HG03280 (cell line): ENCODE results near the gene ZBTB47.

Experiments used
- ATAC-seq: cut with Tn5 transposase; IDR thresholded peaks from one replicate; pipeline ENCODE4 v1.9.1; 2021; ENCODE audit warnings: mild to moderate bottlenecking, moderate library complexity; ENCODE audit not compliant: unreplicated experiment

Gene ZBTB47

GRCh38 chr3:42698216-42698910, 44.9 kb downstream of the ZBTB47 start:
- ATAC-seq = no peak

DNA sequence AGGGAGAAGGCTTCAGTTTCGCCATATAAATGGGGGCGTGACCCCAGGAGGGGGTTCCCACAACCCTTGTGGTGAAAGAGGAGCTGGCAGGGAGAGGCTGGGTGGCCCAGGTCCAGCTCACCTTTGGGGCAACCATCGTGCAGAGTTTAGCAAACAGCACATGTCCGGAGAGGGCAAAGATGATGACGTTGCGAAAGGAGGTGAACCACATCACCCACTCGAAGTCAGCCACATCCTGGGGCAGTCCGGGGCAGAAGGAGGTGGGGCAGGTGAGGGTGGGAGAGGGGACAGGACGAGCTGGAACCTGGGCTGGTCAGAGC, 45.4 kb downstream of the ZBTB47 start:
- no peak for ATAC-seq

- no peak for ATAC-seq
Measured at GRCh38 chr3:42699511-42699971, 46.0 kb downstream of the ZBTB47 start.

GRCh38 chr3:42700366-42701288, 47.1 kb downstream of the ZBTB47 start:
- no peak for ATAC-seq

GRCh38 chr3:42701371-42702065, 48.0 kb downstream of the ZBTB47 start:
- no peak for ATAC-seq

GRCh38 chr3:42702066-42702951, 48.8 kb downstream of the ZBTB47 start, which contains the start of gene HHATL:
HHATL (minus strand) TSS chr3:42702798; CDS start chr3:42700826, 1,972 bp downstream.
- ATAC-seq = no peak

GRCh38 chr3:42702982-42703694, 49.6 kb downstream of the ZBTB47 start:
- no peak for ATAC-seq

DNA sequence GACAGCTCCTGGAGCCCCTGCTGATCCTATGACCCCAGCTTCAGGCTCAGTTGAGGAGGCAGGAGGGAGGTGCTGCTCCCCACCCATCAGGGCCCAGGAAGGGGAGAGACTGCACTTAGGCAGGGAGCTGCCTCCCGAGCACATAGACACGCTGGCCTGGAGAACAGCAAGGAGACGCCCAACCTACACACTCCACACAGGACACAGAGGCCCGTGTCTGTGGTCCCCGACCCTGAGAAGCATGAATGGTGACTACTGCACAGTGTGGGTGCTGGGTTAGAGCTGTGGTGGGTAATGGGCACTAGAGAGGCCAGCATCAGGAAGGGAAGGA, 50.2 kb downstream of the ZBTB47 start:
- ATAC-seq = no peak

GRCh38 chr3:42704136-42704841, 50.8 kb downstream of the ZBTB47 start:
- ATAC-seq = no peak

DNA sequence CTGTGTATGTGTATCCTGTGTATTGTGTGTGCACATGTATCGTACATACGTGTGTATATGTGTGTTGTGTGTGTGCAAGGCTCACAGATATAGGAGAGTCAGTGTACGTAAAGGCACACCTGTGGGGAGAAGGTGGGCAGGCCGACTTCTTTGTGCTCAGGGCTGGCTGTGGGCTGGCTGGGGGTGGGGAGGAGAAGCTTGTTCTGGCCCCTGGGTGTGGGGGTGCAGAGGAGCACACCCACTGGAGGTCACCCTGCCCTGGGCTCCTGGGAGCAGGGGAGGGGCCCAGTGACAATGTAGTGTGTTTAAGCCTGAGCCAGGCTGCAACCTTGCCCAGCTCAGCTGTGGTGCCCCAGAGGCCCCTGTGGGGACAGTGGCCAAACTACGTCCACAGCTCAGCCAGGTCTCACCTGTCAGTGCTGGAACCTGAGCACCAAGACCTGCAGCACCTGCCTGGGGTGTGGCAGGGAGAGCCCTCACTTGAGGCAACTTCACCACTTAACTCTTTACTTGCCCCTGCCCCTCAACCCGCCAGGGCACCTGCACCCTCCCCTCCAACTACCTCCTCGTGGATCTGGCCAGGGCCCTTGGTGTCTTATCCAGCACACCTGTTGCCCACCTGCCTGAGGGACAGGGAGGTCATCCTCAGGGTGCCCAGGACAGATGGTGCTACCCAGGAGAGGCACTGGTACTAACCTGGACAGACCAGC, 51.7 kb downstream of the ZBTB47 start:
- no peak for ATAC-seq

DNA sequence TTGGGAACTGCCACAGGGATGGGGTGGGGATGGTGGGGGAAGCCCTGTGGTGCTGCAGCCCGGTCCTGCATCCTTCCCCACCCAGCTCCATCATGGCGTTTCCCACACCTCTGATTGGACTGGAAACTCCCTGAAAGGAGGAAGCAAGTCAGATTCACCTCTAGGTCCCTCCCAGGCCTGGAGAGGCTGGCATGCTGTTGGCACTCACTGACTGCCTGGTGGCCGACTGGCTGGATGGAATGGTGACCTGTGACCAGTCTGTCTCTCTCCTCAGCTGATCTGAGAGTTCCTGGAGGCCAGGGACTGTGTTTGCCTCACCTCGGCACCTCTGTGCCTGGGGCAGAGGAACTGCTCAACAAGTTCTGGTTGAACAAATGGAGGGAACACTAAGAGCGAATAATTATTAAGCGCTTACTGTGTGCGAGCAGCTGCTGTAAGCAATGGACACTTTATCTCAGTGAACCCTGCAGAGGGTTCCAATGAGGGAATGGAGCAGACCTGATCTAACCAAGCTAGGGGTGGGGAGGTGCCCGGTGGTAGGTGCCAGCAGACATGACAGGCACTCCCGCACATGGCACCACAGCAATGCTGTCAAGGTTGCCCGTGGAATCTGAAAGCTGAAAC, 52.6 kb downstream of the ZBTB47 start:
- ATAC-seq = no peak

DNA sequence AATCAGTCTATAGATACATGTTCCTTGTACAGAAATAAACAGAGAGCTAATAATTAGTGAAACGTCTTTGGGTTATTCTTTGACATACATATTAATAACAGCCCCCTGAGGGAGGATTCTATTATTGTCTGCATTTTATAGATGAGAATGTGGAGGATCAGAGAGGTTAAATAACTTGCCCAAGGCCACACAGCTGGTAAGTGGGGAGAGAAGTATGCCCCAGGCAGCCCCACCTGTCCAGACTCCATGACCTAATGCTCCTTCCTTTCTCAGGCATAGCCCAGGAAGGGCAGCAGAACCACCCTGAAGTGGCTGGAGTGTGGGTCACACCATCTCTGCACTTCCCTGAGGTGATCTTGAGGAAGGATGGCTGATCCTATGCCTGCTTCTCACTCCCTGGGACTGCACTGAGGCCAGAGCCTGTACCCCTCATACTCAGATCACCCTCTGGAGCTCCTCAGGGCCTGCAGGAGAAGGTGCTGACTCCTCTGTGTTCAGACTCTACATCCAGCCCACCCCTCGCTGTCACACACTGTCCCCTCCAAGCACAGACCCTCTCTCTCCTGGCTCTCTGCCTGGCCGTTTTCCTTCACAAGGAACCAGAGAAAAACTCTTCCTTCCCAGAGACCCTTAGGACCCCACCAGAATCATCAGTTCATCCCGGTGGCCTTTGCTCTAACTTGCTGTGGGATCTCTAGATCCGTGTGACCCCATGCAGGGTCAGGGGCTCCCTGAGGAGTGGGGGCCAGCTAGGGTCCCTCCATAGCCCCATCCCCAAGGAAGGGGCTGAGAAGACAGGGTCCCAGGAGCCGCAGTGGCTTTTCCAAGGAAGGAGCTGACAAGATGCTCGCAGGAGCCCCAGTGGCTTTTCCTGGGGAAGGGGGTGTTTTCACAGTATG, 53.5 kb downstream of the ZBTB47 start:
- ATAC-seq = no peak

DNA sequence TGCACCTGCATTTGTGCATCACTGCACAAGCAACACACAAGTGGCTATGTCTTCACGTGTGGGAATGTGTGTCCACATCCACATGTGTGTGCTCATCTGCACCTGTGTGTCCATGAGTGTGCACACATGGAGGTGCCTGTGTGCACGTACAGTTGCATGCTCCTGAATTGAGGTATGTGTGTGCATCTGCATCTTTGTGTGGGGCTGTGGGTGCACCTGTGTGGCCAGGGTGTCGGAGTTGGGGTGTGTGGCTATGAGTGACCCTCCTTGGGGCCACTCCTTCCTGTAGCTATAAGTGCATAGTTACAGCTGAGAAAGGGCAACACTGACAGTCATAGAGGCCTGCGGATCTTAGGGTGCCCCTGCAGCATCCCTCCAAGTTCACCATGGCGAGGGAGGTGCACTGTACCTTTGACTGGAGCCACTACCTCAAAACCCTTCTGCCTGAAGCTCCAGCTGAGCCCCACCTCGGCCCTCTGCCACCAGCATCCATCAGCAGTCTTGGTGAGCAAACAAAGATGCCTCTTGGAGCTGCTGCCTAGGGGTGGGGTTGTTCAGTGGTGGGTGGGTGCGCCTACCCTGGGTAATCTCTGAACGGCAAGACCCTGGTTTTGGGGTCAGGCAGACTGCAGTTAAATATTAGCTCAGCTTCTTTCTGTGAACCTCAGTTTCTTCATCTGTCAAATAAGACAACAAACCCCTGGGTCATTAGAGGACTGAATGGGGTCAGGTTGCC, 54.3 kb downstream of the ZBTB47 start:
- ATAC-seq = no peak

GRCh38 chr3:42708611-42709151, 55.2 kb downstream of the ZBTB47 start:
- ATAC-seq = no peak

DNA sequence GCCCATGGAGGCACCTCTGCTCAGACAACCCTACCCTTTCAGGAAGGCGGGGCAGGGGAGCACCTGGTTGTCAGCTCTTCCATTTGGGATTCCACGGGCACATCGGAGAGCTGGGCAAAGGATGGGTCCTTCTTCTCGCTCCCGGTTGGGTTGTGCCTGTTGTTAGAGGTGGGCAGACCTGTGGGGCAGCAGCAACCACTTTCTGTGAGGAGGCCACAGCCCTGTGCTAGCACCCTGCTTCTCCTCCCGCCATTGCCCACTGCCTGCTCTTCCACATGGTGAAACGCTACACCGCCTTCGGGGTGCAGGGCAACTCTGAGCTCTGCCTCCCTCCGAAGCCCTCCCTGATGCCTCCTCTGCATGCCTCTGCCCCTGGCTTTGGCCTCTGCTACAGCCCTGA, 56.1 kb downstream of the ZBTB47 start:
- ATAC-seq = no peak

DNA sequence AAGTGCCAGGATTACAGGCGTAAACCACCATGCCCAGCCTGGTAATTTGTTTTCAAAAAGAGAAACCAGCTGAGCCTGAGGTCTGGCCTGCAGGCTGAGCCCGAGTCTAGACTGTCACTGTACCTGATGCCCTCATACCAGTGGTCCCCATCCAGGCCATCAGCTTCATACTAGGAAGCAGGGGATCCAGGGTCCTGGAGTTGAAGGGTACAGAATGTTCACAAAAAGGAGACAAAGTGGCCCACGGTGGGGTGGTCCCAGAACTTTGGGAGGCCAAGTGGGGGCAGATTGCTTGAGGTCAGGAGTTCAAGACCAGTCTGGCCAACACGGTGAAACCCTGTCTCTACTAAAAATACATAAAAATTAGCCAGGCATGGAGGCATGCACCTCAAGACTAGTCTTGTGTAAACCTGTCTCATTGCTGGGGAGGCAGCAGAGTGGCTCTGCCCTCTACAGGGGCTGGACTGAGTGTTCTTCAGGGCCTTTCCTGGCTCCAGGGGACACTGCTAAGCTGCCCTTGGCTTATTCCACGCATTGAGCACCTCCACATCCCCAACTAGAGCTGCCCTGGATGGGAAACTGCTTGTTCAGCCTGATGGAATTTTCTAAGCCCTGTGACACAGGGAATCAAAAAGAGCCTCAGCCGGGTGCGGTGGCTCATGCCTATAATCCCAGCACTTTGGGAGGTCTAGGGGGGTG, 57.0 kb downstream of the ZBTB47 start:
- ATAC-seq = no peak
